HG03280 (cell line): ENCODE measurements around the gene COL13A1.

ENCODE experiments used
- ATAC-seq: cut with Tn5 transposase; IDR thresholded peaks from one replicate; pipeline ENCODE4 v1.9.1; 2021; ENCODE audit warnings: mild to moderate bottlenecking, moderate library complexity; ENCODE audit not compliant: unreplicated experiment

COL13A1 gene

GRCh38 chr10:69789164-69789576, 12.5 kb upstream of the COL13A1 start:
- no peak for ATAC-seq

GRCh38 chr10:69791812-69792211, 9.9 kb upstream of the COL13A1 start:
- no peak for ATAC-seq

DNA sequence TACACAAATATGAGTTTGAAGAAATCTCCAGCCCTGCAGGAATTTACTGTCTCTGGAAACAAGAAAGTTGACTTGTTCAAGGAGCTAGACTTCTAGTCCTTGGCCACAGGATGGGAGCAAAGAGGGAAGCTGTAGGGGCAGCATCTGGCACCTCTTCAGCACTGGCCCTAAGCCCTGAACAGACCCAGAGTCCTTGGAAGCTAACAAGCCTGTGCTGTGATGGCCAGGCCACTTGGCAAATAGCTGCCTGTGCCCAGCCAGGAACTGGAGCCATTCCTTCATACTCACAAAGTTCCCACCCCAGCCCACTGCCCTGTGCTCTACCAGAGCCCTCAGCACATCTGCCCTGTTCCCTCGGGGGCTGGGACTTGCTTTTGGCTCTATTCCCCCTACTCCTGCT, 9.4 kb upstream of the COL13A1 start:
- ATAC-seq: no peak

DNA sequence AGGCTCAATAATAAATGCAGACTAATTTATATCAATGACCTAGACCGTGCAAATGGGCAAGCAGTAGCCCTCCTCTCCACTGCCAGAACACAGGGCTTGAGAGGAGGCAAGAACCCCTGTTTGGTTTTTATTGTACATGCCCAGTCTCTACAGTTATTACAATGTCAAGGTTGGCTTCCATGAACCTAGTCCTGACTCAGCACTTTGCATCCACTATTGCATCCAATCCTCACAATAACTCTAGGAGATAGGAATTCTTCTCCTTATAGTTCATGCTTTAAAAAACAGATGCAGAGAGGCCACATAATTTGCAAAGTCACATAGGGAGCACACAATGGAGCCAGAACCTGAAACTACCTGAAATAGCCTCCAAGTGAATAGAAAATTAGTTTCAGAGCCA, 7.0 kb upstream of the COL13A1 start:
- no peak for ATAC-seq

DNA sequence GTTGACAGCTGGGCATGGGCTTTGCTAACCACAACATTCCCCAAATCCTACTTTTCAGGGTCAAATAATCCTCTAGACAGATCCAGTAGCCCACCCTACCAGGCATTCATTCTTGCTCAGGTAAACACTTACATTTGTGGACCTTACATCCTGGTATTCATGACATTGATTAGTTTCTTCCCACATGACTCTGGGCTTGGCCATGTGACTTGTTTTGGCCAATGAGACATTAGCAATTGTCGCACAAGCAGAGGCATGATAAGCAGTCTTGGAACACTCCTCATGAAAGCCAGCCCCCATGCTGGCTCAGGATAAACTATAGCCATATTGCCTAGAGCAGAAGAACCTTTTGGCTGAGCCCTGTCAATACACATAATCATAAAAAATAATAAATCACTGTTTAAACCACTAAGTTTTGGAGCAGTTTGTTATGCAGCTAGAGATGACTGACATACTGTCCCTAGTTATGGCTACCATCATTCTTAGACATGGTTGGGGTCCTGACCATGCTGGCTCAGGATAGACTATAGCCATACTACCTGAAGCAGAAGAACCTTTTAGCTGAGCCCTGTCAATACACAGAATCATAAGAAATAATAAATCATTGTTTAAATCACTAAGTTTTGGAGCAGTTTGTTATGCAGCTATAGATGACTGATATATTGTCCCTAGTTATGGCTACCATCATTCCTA, 6.3 kb upstream of the COL13A1 start:
- ATAC-seq: no peak

DNA sequence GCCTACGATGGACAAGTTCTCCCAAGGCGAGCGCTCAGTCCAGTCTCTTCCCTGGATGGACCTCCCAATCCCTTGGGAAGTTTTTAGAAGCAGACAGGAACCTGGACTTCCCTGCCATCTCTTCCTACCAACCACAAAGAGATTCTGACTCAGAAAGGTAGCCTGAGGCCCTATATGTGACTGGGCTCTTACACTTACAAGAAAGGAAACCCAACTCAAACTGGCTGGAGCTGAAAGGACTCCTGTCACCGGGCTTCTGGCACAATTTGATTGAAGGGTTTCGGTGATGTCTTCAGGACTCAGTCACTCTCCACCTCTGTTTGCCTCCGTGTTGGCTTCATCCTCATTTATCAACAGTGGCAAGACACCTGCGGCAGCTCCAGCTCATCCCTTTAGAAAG, 3.7 kb upstream of the COL13A1 start:
- ATAC-seq: no peak

GRCh38 chr10:69800109-69800508, 1.6 kb upstream of the COL13A1 start:
- no peak for ATAC-seq

DNA sequence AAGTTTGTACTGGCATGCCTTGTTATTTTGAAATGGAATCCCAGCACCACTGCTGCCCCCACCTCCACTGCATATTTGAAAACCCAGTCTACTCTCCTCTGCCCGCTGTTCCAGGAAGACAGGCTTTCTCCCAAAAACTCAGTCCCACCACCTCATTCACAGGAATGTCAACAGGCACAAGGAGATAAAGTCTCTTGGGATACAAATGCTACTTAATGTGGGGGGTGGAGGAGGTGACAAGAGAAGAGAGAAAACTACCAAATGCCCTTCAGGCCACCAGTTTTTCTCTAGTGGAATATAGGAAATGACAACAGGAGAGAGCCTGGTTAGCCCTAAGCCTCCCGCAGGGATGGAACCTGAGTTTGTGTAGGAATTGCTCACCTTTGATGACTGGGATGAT, 1.0 kb upstream of the COL13A1 start:
- ATAC-seq: no peak

GRCh38 chr10:69801094-69801433, 642 bp upstream of the COL13A1 start:
- ATAC-seq: no peak

DNA sequence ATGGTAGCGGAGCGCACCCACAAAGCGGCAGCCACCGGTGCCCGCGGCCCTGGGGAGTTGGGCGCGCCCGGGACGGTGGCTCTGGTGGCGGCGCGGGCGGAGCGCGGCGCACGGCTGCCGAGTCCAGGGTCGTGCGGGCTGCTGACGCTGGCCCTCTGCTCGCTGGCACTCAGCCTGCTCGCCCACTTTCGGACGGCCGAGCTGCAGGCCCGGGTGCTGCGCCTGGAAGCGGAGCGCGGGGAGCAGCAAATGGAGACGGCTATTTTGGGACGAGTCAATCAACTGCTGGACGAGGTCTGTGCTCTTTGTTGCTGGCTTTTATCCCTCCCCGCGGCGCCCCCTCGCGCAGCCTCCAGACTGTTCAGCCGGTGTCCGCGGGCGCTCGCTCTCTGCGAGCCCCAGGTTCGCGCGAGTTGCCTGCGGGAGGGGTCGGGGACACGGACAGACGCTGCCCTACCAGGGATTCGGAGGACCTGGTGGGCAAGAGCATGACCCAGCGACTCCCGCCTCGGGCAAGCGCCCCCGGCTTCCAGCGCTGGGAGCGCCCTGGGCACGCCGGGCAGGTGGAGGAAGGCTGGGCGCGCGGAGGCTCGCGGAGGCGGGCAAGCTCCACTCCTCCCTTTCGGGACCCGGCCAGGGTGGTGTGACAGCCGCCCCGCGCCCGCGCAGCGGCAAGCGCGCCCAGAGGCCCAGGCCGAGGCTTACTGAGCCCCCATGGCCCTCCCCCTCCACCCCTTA, 887 bp downstream of the COL13A1 start:
- ATAC-seq: no peak

DNA sequence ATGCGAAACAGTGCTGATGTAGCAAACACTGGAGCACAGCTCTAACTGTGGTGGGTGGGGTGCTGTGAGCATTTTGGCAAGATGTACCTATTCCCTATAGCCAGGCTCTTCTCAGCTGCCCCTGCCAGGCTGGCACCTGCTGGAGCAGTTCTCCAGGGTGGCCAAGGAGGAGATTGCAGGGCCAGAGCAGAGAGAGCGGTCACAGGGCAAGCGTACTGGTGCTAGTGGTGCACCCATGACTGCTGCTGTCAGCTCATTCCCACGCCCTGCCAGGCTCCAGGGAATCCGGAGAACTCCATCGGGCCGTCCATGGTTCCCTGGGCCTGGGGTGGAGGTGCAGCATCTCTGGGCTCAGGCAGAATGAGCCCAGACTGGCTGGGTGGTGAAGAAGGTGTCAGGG, 2.1 kb downstream of the COL13A1 start:
- ATAC-seq: no peak

GRCh38 chr10:69804775-69805174, 3.1 kb downstream of the COL13A1 start:
- no peak for ATAC-seq

GRCh38 chr10:69807122-69807521, 5.4 kb downstream of the COL13A1 start:
- no peak for ATAC-seq

- ATAC-seq: no peak
These were observed 6.0 kb downstream of the COL13A1 start for GRCh38 chr10:69807696-69808095.

GRCh38 chr10:69809318-69809717, 7.6 kb downstream of the COL13A1 start:
- ATAC-seq: no peak

DNA sequence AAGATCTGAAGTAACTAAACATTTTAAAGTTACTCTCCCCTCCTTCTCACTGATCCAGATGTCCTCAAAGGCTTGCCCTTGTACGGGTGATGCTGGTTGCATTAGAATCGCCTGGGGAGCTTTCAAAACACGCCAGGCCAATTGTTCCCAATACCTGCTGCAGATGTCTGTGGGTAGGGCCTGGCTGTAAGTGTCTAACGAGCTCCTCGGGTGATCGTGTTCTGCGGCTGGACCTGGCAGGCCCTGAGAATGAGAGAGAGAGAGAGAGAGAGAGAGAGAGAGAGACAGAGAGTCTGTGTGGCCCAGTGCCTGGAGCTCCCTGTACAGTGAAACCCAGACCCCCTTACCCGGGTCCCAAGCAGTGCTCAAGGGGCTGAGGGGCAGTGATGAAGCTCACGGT, 8.4 kb downstream of the COL13A1 start:
- no peak for ATAC-seq

DNA sequence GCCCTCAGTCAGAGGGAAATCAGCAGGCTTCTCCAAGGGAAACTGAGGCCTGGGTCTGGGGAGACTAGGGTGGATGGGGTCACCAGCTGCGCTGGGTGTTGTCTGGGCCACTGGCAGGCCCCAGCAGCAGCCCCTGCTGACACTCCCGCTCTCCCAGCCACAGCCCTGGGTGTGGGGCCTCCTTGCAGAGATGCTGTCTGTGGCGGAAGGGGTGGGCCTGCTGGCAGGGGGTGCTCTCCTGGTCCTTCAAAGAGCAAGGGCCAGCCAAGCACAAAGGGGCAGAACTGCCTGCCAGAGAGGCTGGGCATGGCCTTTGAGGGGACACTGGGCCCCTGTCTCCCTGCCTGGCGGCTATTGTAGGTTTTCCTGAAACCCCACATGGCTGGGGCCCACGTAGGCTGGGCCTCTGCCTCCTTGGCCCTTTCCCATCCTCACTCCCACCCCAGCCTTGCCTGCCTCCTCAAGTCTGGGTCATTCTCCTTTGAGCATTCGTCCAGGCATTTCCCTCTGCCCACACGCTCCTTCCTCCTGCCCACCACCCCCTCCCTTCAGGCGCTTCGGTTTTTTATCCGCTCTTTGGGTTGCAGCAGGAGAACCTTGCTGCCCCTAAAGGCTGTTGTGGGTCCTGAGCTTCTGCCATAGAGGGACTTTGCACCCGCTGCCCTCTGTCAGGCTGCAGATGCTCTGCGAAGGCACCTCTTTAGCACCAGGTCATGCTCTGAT, 9.1 kb downstream of the COL13A1 start:
- no peak for ATAC-seq

DNA sequence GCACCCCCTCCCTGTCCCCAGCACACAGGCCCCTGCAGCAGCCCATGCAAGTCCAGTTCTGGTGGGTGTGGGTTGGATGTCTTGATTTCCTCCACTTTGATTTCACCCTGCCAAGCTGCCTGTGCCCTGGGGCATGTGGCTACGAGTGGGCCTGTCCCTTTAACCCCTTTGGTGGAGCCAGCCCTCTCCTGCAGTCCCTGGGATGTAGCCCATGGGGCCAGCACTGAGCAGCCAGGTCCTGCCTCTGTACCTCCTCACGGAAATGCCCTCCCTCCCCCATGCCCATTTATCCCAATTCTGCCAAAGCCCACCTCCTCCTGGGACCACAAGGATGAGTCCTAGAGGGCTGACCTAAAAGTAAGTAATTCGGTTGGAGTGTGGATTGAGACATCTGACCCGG, 11.9 kb downstream of the COL13A1 start:
- ATAC-seq: no peak

GRCh38 chr10:69814251-69814650, 12.5 kb downstream of the COL13A1 start:
- ATAC-seq: no peak

DNA sequence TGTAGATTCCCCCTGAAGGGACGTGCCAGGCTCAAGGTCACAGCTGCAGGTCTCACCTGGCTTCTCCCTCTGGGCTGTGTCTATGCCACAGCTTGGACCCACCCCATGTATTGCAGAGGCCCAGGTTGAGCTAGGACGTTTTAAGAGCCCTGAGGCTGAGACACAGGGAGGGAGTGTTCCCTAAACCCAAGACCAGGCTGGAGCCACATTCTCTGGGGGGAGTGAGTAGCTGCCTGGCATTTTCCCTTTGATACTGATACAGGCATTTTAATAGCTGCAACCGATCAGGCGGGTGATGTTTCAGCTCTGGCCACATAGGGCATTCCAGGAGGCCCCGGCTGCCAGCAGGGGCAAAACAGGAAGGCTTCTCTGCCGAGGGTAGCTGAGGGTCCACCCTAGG, 13.4 kb downstream of the COL13A1 start:
- ATAC-seq: no peak

DNA sequence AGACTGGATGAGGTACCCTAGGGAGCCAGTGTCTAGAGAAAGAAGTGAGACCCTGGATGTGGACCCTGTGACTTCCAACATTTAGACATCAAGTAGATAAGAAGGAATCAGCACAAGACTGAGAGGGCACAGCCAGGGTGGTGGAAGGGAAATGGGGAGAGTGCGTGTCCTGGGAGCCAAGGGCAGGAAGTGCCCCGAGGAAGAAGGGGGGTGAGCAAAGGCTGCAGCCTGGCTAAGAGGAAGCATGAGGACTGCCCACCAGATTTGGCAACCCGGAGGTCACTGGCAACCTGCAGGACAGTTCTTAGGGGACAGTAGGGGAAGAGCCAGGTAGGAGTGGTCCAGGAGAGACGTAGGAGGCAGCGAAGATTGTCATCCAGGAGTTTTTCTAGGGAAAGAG, 14.8 kb downstream of the COL13A1 start:
- no peak for ATAC-seq

GRCh38 chr10:69817078-69817581, 15.4 kb downstream of the COL13A1 start:
- ATAC-seq: no peak
